GM06990 (cell line): ENCODE results near the gene GFOD1.

Experiments used
- DNase-seq: peaks from one replicate; pipeline ENCODE4 v3.0.0-alpha.2; 2011; ENCODE audit not compliant: insufficient read length; ENCODE audit errors: extremely low read depth
- H3K27me3 ChIP-seq: replicated peaks from 2 replicates; pipeline ENCODE4 v1.6.0; 2011; ENCODE audit warnings: low read length; ENCODE audit not compliant: control insufficient read depth, insufficient read depth
- H3K36me3 ChIP-seq: 2 replicates; pipeline ENCODE4 v1.5.1; 2011; ENCODE audit warnings: low read length; ENCODE audit not compliant: control insufficient read depth, insufficient read depth
- H3K4me3 ChIP-seq: replicated peaks from 2 replicates; pipeline ENCODE4 v1.5.1; 2011; ENCODE audit warnings: low read depth, mild to moderate bottlenecking, control low read depth, low read length
- CTCF ChIP-seq: IDR thresholded peaks from 2 replicates; pipeline ENCODE4 v1.5.1; 2011; ENCODE audit warnings: low read length, control low read depth, mild to moderate bottlenecking, inconsistent platforms; ENCODE audit not compliant: insufficient read depth, poor library complexity, severe bottlenecking

Gene GFOD1

DNA sequence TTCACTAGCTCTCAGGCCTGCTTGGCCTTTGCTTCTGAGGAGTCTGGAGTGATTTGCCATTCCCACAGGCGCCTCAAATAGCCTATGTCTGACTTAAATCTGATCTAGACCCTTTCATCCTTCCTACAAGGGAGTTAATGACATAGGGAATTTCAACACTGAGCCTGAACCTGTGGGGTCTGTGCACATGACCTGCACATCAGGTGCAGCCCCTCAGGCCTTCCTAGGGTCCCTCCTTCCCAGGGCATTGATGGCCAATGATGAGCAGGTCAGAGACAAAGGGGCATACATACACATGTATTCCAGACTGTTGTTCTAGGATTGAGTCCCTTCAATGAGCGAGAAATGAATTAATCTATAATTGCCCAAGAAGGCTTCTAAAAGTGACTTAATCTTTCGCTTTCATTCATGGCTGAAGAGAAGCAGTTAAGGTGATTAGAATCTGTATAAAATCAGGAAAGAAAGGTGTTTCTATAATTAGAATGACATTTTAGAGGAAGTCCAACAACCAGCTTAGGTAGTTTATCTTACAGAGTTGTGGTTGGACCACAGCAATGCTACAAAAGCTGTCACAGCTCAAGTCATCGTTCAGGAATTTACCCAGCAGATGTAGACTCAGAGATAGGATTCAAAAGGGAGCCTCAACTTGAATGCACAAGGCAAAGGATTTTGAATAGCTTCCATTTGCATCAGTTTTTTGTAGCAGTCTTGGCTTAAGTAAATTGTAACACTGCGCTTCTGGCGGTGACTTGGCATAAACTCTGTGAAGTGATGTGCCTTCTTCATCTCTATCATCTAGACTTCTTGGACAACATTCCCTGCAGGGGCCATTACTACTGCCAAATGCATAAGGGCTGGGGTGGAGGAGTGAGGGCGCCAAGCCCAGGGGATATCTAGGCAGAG is 132.1 kb downstream of the GFOD1 start:
- Histone ChIP-seq H3K4me3 (peak overlapping the region; percentile 45), H3K27me3 (no peaks in the 10 kb centered on the region), H3K36me3 (peaks cover 3% of the 10 kb centered on the region)
- DNase-seq, result peak; percentile 57
- TF ChIP-seq CTCF, result no peak

GRCh38 chr6:13354331-13355042 is 132.9 kb downstream of the GFOD1 start:
- Histone ChIP-seq H3K36me3 (peaks cover 3% of the 10 kb centered on the region), H3K4me3 (no peak overlapping the region), H3K27me3 (no peaks in the 10 kb centered on the region)
- no peak for DNase-seq
- no peak for TF ChIP-seq CTCF

DNA sequence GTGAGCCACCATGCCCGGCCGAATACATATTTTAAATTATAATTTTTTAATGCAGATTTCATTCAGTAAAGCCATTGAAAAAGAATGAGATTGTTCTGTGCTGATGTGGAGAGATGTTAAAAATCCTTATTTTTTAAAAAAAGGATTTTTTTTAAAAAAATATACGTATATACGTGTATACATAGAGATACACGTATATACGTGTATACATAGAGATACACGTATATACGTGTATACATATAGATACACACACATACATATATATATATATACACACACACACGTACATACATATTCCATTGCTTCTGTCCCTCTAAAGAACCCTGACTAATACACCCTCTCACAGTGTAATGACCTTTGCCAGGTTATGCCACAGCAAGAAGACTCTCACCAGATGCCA is 135.2 kb downstream of the GFOD1 start:
- DNase-seq, result no peak
- Histone ChIP-seq H3K27me3 (no peaks in the 10 kb centered on the region), H3K4me3 (no peak overlapping the region), H3K36me3 (no peaks in the 10 kb centered on the region)
- no peak for TF ChIP-seq CTCF

GRCh38 chr6:13351271-13351670 is 136.1 kb downstream of the GFOD1 start:
- Histone ChIP-seq H3K36me3 (no peaks in the 10 kb centered on the region), H3K27me3 (no peaks in the 10 kb centered on the region), H3K4me3 (no peak overlapping the region)
- DNase-seq, result no peak
- no peak for TF ChIP-seq CTCF

- no peak for TF ChIP-seq CTCF
- no peaks in the 10 kb centered on the region for H3K36me3 ChIP-seq
- H3K4me3 ChIP-seq, result no peak overlapping the region
Observed at GRCh38 chr6:13349811-13350506, 137.4 kb downstream of the GFOD1 start.

More at GRCh38 chr6:13349811-13350506, 137.4 kb downstream of the GFOD1 start:
- no peaks in the 10 kb centered on the region for H3K27me3 ChIP-seq
- DNase-seq, result no peak
